DMS114 treated with DMSO at 0.1 percent for 48 hours (cell line): ENCODE data around the gene MAP3K2.
"Not testable (repeated sequence)": the region's sequence is repeated elsewhere in the genome, so short reads cannot be mapped to it uniquely, and the experiment has no call there.

Experiments used
- DNase-seq: peaks from one replicate; lab custom pipeline; 2025; ENCODE audit not compliant: unreplicated experiment; lab: John Stamatoyannopoulos, UW

The MAP3K2 gene

DNA sequence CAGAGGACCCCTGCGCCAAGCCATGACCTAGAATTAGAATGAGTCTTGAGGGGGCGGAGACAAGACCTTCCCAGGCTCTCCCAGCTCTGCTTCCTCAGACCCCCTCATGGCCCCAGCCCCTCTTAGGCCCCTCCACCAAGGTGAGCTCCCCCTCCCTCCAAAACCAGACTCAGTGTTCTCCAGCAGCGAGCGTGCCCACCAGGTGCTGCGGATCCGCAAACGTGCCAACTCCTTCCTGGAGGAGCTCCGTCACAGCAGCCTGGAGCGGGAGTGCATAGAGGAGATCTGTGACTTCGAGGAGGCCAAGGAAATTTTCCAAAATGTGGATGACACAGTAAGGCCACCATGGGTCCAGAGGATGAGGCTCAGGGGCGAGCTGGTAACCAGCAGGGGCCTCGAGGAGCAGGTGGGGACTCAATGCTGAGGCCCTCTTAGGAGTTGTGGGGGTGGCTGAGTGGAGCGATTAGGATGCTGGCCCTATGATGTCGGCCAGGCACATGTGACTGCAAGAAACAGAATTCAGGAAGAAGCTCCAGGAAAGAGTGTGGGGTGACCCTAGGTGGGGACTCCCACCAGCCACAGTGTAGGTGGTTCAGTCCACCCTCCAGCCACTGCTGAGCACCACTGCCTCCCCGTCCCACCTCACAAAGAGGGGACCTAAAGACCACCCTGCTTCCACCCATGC lies 33.5 kb upstream of the MAP3K2 start:
- no peak for DNase-seq

DNA sequence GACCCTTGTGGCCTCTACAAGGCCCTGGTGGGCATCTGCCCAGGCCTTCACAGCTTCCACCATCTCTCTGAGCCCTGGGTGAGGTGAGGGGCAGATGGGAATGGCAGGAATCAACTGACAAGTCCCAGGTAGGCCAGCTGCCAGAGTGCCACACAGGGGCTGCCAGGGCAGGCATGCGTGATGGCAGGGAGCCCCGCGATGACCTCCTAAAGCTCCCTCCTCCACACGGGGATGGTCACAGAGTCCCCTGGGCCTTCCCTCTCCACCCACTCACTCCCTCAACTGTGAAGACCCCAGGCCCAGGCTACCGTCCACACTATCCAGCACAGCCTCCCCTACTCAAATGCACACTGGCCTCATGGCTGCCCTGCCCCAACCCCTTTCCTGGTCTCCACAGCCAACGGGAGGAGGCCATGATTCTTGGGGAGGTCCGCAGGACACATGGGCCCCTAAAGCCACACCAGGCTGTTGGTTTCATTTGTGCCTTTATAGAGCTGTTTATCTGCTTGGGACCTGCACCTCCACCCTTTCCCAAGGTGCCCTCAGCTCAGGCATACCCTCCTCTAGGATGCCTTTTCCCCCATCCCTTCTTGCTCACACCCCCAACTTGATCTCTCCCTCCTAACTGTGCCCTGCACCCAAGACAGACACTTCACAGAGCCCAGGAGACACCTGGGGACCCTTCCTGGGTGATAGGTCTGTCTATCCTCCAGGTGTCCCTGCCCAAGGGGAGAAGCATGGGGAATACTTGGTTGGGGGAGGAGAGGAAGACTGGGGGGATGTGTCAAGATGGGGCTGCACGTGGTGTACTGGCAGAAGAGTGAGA lies 32.5 kb upstream of the MAP3K2 start:
- no peak for DNase-seq

DNA sequence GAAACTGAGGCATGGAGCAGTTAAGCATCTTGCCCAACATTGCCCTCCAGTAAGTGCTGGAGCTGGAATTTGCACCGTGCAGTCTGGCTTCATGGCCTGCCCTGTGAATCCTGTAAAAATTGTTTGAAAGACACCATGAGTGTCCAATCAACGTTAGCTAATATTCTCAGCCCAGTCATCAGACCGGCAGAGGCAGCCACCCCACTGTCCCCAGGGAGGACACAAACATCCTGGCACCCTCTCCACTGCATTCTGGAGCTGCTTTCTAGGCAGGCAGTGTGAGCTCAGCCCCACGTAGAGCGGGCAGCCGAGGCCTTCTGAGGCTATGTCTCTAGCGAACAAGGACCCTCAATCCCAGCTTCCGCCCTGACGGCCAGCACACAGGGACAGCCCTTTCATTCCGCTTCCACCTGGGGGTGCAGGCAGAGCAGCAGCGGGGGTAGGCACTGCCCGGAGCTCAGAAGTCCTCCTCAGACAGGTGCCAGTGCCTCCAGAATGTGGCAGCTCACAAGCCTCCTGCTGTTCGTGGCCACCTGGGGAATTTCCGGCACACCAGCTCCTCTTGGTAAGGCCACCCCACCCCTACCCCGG lies 31.8 kb upstream of the MAP3K2 start:
- no peak for DNase-seq

DNA sequence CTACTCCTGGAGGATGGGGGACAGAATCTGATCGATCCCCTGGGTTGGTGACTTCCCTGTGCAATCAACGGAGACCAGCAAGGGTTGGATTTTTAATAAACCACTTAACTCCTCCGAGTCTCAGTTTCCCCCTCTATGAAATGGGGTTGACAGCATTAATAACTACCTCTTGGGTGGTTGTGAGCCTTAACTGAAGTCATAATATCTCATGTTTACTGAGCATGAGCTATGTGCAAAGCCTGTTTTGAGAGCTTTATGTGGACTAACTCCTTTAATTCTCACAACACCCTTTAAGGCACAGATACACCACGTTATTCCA lies 31.3 kb upstream of the MAP3K2 start:
- no peak for DNase-seq

DNA sequence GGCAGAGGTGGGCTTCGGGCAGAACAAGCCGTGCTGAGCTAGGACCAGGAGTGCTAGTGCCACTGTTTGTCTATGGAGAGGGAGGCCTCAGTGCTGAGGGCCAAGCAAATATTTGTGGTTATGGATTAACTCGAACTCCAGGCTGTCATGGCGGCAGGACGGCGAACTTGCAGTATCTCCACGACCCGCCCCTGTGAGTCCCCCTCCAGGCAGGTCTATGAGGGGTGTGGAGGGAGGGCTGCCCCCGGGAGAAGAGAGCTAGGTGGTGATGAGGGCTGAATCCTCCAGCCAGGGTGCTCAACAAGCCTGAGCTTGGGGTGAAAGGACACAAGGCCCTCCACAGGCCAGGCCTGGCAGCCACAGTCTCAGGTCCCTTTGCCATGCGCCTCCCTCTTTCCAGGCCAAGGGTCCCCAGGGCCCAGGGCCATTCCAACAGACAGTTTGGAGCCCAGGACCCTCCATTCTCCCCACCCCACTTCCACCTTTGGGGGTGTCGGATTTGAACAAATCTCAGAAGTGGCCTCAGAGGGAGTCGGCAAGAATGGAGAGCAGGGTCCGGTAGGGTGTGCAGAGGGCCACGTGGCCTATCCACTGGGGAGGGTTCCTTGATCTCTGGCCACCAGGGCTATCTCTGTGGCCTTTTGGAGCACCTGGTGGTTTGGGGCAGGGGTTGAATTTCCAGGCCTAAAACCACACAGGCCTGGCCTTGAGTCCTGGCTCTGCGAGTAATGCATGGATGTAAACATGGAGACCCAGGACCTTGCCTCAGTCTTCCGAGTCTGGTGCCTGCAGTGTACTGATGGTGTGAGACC lies 30.7 kb upstream of the MAP3K2 start, which contains the start of gene PROC:
Gene PROC (plus strand): TSS at position 128 of the 812 bp plus-strand sequence. CDS start 1,516 bp downstream, outside the sequence.
- no peak for DNase-seq

DNA sequence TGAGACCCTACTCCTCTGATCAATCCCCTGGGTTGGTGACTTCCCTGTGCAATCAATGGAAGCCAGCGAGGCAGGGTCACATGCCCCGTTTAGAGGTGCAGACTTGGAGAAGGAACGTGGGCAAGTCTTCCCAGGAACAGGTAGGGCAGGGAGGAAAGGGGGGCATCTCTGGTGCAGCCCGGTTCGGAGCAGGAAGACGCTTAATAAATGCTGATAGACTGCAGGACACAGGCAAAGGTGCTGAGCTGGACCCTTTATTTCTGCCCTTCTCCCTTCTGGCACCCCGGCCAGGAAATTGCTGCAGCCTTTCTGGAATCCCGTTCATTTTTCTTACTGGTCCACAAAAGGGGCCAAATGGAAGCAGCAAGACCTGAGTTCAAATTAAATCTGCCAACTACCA lies 29.6 kb upstream of the MAP3K2 start:
- DNase-seq, result no peak

DNA sequence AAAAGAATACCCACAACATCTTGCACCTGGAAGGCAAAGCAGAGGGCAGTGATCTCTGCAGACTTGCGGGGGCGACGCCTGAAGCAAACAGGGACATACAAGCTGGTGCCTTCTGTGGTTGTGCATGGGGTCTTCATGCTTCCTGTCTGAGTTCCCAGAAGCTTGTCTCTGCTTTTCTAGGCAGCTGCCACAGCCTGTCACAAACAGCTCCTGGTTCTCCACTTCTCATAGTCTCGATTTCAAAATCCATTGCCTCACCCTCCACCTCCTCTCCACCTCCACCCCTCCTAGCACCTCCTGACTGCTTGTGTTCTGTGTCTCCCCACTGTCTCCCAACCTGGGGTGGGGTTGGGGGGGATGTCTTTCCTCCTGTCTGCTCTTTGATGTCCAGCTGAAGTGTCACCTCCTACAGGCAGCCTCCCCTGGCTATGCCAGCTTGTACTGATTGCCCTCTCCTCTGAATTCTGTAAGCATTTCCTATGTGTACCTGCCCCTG lies 28.8 kb upstream of the MAP3K2 start:
- DNase-seq, result no peak

DNA sequence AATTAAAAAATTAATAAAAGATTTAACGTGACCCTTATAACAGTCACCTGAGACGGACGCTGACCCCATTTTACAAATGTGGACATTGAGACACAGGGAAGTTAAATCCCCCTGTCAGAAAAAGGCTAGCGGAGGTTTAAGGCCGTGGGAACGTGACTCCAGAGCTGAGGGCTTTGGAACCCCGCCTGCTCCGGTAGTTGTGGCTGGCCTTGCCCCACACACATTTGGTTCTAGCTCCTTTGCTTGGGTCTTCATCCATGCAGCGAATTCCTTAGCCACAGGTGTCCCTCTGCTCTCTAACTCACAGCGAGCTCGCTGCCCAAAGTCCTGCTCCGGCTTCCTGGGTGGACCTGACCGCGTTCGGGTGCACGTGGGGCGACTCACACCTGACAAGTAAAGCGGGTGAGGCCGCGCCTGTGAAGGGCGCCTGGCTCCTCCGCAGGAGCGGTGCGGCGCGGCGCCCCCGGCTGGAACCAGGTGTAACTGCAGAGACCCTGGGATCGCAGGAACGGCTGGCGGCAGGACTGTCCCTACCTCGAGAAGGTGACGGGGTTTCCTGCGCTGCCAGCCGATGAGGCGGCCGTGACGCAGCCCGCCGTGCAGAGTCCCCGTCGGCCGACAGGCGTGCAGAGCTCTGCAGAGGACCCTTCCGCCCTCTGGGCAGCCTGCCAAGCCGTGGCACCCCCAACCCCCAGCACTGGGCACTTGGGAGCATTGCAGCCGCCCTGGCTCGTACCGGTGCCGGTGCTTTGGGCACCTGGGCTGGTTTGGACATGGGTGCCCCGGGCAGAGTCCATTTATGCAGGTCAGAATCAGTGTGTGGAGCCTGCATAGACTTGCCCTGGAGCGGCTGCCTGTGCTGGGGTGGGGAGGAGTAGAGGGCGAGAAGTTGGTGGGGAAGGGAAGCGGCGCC lies 28.1 kb upstream of the MAP3K2 start:
- DNase-seq, result no peak

DNA sequence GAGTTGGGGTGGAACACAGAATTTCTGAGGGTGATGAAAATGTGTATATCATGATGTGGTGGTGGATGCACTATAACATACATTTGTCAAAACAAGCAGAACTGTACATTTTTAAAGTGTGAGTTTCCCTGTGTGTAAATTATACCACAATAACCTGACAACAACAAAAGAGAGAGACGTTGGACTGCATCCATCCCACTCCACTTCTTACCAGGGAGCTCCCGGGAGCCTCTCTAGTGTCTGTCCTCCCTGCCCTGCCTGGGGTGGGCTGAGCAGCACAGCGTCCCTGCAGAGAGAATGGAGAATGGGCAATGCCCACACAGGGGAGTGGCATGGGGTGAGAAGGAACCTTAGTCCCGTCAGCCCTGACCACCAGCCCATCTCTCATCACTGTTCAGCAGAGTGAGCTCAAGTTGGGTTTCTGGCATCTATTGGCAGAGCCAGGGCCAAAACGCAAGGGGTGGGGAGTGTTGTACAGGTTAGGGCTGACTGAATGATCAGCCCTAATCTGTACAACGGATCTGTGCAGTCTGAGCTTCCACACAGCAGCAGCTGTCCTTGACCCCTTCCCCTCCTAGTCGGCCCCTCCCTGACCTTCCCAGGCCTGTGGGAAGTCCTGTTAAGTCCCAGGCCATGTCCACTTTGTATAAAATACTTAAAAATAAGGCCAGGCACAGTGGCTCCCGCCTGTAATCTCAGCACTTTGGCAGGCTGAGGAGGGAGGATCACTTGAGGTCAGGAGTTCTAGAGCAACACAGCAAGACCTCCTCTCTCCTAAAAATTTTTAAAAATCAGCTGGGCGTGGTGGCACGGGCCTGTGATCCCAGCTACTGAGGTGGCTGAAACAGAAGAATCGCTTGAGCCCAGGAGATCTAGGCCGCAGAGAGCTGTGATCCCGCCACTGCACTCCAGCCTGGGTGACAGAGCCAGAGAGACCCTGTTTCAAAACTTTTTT lies 27.1 kb upstream of the MAP3K2 start:
- DNase-seq, result no peak

DNA sequence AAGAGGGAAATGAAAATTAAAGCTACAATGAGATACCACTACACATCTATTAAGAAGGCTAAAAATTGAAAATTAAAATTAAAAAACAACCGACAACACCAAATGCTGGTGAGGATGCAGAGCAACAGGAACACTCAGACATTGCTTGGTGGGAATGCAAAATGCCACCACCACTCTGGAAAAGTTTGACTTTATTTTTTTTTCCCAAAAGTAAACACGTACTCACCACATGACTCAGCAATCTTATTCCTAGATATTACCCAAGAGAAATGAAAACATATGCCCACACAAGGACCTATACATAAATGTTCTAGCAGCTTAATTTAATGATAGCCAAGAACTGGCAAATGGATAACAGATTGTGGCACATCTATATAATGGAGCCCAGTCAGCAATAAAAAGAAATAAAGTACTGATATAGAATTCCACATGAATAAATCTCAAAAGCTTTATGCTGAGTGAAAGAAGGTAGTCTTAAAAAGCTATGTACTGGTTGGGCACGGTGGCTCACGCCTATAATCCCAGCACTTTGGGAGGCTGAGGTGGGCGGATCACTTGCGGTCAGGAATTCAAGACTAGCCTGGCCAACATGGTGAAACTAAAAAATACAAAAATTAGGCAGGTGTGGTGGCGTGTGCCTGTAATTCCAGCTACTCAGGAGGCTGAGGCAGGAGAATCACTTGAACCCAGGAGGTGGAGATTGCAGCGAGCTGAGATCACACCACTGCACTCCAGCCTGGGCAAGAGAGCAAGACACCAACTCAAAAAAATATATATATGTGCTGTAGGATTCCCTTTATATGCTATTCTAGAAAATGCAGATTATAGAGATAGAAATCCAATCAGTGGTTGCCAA lies 26.2 kb upstream of the MAP3K2 start:
- DNase-seq, result no peak

DNA sequence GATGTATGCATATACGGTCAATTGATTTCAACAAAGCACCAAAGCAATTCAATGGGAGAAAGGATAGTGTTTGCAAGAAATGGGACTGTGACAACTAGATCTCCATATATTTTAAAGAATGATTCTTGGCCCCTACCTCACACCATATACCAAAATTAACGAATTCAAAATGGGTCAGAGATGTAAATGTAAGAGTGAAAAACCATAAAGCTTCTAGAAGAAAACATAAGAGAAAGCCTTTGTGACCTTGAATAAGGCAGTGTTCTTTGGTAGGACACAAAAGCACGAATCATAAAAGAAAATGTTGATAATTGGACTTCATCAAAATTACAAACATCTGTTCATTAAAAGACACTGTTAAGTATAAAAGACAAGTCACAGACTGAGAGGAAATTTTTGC lies 25.4 kb upstream of the MAP3K2 start:
- no peak for DNase-seq

DNA sequence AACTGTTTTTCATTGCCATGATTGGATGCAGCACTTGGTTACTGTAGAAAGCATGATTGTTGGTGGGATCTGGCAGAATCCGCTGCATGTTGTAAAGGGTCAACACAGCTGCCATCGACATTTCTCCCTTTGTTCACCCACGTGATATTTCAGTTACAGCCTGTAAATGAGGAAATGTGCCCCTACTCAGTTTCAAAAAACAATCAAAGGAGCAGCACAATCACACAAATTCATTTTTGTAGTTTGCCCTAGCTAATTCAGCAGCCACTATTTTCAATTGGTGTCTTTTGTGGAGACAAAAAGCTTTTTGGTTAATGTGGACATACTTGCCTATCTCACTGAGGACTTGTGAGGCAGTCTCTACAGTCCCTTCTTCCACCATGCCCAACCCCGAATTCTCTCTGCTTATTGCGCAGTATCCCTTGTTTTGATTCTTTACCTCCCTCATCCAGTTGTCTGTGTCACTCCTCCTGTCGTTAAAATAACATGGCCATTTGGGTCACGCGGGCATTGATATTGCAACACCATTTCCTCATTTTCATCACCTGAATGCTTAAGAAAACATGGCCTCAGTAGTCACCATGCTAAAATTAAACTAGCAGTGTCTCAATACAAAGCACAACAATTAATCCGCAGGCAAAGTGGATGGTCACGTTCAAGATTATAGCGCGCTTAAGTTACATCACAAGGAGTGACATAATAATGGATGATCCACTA lies 24.0 kb upstream of the MAP3K2 start:
- DNase-seq, result no peak

DNA sequence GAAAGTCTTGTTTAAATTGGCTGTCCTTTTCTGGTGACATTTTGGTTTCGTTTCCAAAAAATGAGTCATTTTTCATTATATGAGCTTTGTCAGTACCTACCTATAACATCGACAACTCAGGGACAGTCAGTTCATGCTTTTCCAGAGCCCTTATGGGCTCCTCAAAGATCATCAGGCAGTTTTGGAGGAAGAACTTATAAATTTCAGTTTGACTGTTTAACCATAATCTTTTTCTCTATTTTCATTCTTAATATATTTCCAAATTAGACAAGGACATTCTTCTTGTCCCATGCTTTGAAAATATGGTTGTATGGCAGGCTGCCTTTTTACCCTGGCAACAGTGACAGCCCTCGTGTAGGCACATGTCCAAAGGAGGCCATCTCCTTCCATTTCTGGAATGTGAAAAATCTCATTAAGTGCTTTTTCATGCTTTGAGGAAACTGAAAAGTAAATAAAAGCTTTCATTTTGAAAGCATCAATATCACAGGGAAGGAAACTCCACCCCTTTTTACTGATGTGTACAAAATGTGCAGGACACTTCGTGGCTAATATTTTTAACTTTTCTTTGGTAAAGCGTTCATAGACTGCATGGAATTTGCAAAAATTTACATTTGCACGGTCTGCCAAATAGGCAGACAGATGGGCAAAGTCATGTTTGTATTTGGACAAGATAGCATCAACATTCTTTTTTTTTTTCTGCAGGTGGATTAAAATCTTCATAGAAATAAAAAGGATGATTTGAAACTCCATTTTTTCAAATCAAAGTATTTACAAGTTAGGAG lies 23.3 kb upstream of the MAP3K2 start:
- DNase-seq, result peak; percentile 64

DNA sequence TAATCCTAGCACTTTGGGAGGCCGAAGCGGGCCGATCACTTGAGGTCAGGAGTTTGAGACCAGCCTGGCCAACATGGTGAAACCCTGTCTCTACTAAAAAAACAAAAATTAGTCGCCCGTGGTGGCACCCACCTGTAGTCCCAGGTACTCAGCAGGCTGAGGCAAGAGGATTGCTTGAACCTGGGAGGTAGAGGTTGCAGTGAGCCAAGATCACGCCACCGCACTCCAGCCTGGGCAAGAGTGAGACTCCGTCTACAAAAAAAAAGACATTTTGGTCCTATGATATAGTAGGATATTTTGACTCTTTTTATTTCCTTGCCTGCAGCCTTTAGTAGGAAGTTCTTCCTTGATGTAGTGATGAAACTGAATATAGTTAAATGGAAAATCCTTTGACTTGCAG lies 21.9 kb upstream of the MAP3K2 start:
- not testable (repeated sequence) for DNase-seq

DNA sequence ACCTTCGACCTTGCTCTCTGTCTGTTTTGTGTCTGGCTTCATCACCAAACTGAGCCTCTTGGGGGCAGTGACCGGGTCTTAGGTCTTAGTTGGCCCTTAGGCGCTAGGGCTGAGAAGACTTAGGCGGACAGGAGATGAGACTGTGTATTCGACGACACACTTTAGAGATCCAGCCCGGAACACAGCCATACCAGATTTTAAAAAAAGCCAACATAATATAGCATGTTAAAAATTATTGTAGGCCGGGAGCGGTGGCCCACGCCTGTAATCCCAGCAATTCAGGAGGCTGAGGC lies 21.0 kb upstream of the MAP3K2 start:
- DNase-seq, result no peak

DNA sequence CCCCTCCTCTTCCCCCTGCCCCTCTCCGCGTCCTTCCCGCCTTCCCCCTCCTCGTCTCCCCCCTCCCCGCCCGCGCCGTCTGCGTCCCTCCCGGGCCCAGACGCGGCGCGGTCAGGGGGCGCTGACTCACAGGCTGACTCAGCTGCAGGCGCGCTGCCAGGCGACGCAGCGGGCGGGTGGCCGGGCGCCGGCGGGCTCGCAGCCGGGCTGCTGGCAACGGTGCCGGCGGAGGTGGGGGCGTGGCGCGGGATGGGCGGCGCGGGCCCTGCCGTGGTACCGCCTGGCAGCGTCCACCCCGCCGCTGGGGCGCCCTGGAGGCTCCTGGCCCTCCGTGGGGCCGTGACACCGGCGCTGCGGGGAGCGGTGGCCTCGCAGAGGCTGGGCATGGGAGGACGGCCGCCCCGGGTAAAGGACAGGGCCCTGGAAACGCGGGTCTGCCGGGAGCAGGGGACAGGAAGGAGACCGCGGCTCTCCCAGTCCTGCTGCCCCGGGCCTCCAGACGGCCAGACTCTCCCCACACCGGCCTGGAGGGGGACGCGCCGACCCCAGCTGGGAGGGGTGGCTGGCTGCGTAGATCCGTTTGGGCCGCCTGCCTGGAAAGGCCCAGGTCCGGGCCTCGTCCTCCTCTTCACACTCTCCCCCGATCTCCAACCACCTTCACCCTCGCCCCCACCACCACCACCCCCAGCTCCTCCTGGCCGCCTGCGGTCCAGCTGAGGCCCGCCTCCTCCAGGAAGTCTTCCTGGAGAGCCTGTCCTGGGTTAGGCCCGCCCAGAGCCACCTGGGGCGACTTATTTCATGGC lies 20.4 kb upstream of the MAP3K2 start:
- DNase-seq, result no peak
